Heart left ventricle (tissue), 16 donors: ENCODE data around the gene DYNLT5. TPM values are rescaled to one million over a fixed set of nuclear protein-coding genes. Genes with fewer than 3 reads are reported as not detected.

Source experiments
- ATAC-seq, 4 donors: fragments of 200-7000 bp; cut with Tn5 transposase; one replicate each; pipeline ENCODE4 v1.9.1; 2020 to 2022; ENCODE audit warnings: moderate library complexity in 4 of 4, mild to moderate bottlenecking in 3 of 4, moderate number of reproducible peaks in 1 of 4
- DNase-seq, 5 donors: peaks; one replicate each; pipeline ENCODE4 v3.0.0-alpha.2; 2020
- H3K27ac ChIP-seq, 12 donors: fragments of 200-600 bp; sonication (generic) in 4 of 12; one replicate each; pipeline versions ENCODE4 v1.5.0 to v1.8.0; 2016 to 2022; ENCODE audit warnings: mild to moderate bottlenecking in 2 of 12
- H3K27me3 ChIP-seq, 9 donors: fragments of 200-600 bp; sonication (generic) in 2 of 9; one replicate each; pipeline versions ENCODE4 v1.5.1 to v1.8.0; 2016 to 2022; ENCODE audit warnings: mild to moderate bottlenecking in 3 of 9
- H3K36me3 ChIP-seq, 9 donors: fragments of 200-600 bp; sonication (generic) in 2 of 9; one replicate each; pipeline versions ENCODE4 v1.5.0 to v1.8.0; 2018 to 2022; ENCODE audit warnings: mild to moderate bottlenecking in 2 of 9
- H3K4me1 ChIP-seq, 12 donors: fragments of 200-600 bp; sonication (generic) in 4 of 12; one replicate each; pipeline versions ENCODE4 v1.5.0 to v1.8.0; 2016 to 2022; ENCODE audit warnings: mild to moderate bottlenecking in 3 of 12
- H3K4me3 ChIP-seq, 12 donors: fragments of 200-600 bp; sonication (generic) in 4 of 12; one replicate each; pipeline versions ENCODE4 v1.5.0 to v1.8.0; 2017 to 2022; ENCODE audit warnings: mild to moderate bottlenecking in 9 of 12, moderate library complexity in 4 of 12
- H3K9me3 ChIP-seq, 12 donors: fragments of 200-600 bp; sonication (generic) in 4 of 12; one replicate each; pipeline versions ENCODE4 v1.5.0 to v1.8.0; 2016 to 2022; ENCODE audit warnings: mild to moderate bottlenecking in 1 of 12
- CTCF ChIP-seq, 12 donors: fragments of 200-600 bp; sonication (generic) in 4 of 12; IDR thresholded peaks; one replicate each; pipeline versions ENCODE4 v1.5.0 to v1.8.0; 2018 to 2022; ENCODE audit warnings: antibody characterized with exemption in 12 of 12, mild to moderate bottlenecking in 5 of 12
- POLR2A ChIP-seq, 2 donors: fragments of 450-650 bp; IDR thresholded peaks; one replicate each; pipeline ENCODE4 v1.6.1; 2017; ENCODE audit warnings: antibody characterized with exemption in 2 of 2, mild to moderate bottlenecking in 2 of 2, moderate library complexity in 2 of 2
- WGBS, 4 donors: extraction: QIAGEN DNeasy Blood & Tissue Kit in 2 of 4; methylation state at CpG; one replicate each; pipeline versions ENCODE4 v1.1.5 to v1.1.7; 2013 to 2018; 5-methylcytosine and 5-hydroxymethylcytosine counted together
- intact Hi-C, 10 donors: fragments of 100-400 bp; cut with DNase I; formaldehyde crosslinking; loops; one replicate each; pipeline versions ENCODE4 v1.11.1 to v1.14.2; 2022
- polyA plus RNA-seq, 2 donors: library from polyadenylated mRNA; stranded (reverse); fragments of 200-250 nt; gene quantifications; one replicate each; pipeline ENCODE4 v1.2.3, GENCODE V29; 2013
- total RNA-seq, 9 donors: library from RNA; depleted of rRNA in 2 of 9; stranded (reverse); fragments of >200 nt in 2 of 9; fragmentation: NEBNext Ultra II Directional in 3 of 9; extraction: Animal tissue kit (Norgen Biotek cat#: 25700) in 3 of 9; gene quantifications; one replicate each; pipeline versions ENCODE4 v1.1.0 to v1.2.4, GENCODE V29; 2016 to 2023
- donor health status: ischemic (EF 13 %, LVEDD 7.1; RV severe dilation, severe dysfunction).
- donor health status: healthy with polysubstance abuse.
- donor health status: DM: no; HTN: yes; CAD: no.
- donor health status: DM: no; HTN: no; CAD: no.
- donor health status: ischemic (EF 25% LVEDD 6.9; RV normal size, moderate dysfunction).
- donor health status: ischemic (EF 25% LVEDD 5.7; RV mildly dilated, moderate dysfunction).
- donor health status: healthy.
- donor health status: DM: yes; HTN: yes; CAD: no.
- donor health status: ischemic (EF 35%, LVEDD 5.7; RV mildly dilated, moderate dysfunction).
- donor health status: nonischemic (EF 11% LVEDD 7.7; RV severe dilation, severe dysfunction).
- donor health status: DM: yes; HTN: yes; CAD: no.
- donor health status: PGD.
- donor health status: ischemic (EF 29% LVEDD 5.4; RV normal size, mild dysfunction).
- donor health status: nonischemic (EF 23%, LVEDD 6.1; RV moderate dilation, normal function).

Gene DYNLT5
- total and polyA plus RNA-seq, 11 donors: 0.48 to 7.3 (median 1.8) TPM

GRCh38 chr1:66758241-66758755 is 6.0 kb downstream of the DYNLT5 start:
- H3K9me3 ChIP-seq: peaks cover 0 to 7% (median 0%) of the 10 kb centered on the region in 12 donors
- H3K27ac ChIP-seq: peak overlapping the region in 7 of 12 donors; percentile 11 to 61 (median 38)
- WGBS, 4 donors: 35 to 45% (median 40%) methylated on average over 1 of the region's 1 CpG
- peak; percentile 42 to 95 (median 72) for ATAC-seq
- intact Hi-C loops: loop anchor here in 1 of 10 donors (10.0 kb wide), 1 partner anchor 297 kb away; the partner anchor contains the start of gene SLC35D1
- peak in 1 of 5 donors; percentile 8 for DNase-seq
- peaks cover 0 to 21% (median 12%) of the 10 kb centered on the region in 12 donors for H3K4me1 ChIP-seq
- peaks cover 0 to 6% (median 0%) of the 10 kb centered on the region in 9 donors for H3K27me3 ChIP-seq
- TF ChIP-seq CTCF (IDR thresholded peaks at IDR 0.05): no peak
- TF ChIP-seq POLR2A (IDR thresholded peaks at IDR 0.05): no peak
- H3K36me3 ChIP-seq: no peaks in the 10 kb centered on the region
- no peak overlapping the region for H3K4me3 ChIP-seq

DNA sequence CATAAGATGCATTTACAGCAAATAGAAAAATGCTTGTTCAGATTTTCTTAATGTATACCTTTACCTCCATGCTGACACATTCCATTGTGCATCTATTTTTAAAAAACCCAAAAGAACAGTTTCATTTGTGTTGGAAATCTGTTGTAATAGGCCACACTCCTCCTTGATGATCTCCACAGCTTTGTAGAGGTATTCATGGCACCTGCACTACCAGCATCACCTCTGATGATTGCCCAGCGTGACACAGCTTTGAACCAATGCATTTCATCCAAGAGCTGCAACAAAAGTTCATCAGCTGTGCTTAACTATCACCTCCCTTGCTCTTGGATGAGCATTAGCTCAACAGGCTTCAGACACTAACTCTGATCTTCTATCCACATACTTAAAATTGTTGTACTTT is 8.2 kb downstream of the DYNLT5 start:
- ATAC-seq (no peak), DNase-seq (no peak)
- peaks cover 0 to 21% (median 12%) of the 10 kb centered on the region in 12 donors for H3K4me1 ChIP-seq
- H3K9me3 ChIP-seq: peaks cover 0 to 7% (median 0%) of the 10 kb centered on the region in 12 donors
- WGBS, 4 donors: 88 to 98% (median 95%) methylated on average over 1 of the region's 1 CpG
- intact Hi-C loops: loop anchor here in 9 of 10 donors (5.0 to 10.0 kb wide), 9 partner anchors 154 to 744 kb away; partner anchors contain the start of genes DNAI4 (in 3 of the 9), MIER1 (in 3 of the 9) and SLC35D1 (in 1 of the 9)
- H3K27me3 ChIP-seq: no peaks in the 10 kb centered on the region
- no peak overlapping the region for H3K27ac ChIP-seq
- H3K36me3 ChIP-seq: no peaks in the 10 kb centered on the region
- TF ChIP-seq POLR2A (IDR thresholded peaks at IDR 0.05) (no peak), CTCF (IDR thresholded peaks at IDR 0.05) (no peak)
- H3K4me3 ChIP-seq: no peak overlapping the region

GRCh38 chr1:66761221-66761620 is 9.0 kb downstream of the DYNLT5 start:
- 75 to 95% (median 88%) methylated on average over 2 of the region's 2 CpGs for WGBS, 4 donors
- no peaks in the 10 kb centered on the region for H3K27me3 ChIP-seq
- no peaks in the 10 kb centered on the region for H3K36me3 ChIP-seq
- intact Hi-C loops: loop anchor here in 9 of 10 donors (5.0 to 10.0 kb wide), 9 partner anchors 154 to 744 kb away; partner anchors contain the start of genes DNAI4 (in 3 of the 9), MIER1 (in 3 of the 9) and SLC35D1 (in 1 of the 9)
- TF ChIP-seq POLR2A (IDR thresholded peaks at IDR 0.05) (no peak), CTCF (IDR thresholded peaks at IDR 0.05) (no peak)
- DNase-seq (no peak), ATAC-seq (no peak)
- no peak overlapping the region for H3K27ac ChIP-seq
- peaks cover 0 to 21% (median 12%) of the 10 kb centered on the region in 12 donors for H3K4me1 ChIP-seq
- peaks cover 0 to 7% (median 0%) of the 10 kb centered on the region in 12 donors for H3K9me3 ChIP-seq
- H3K4me3 ChIP-seq: no peak overlapping the region

- Histone ChIP-seq H3K9me3 (peaks cover 0 to 7% (median 0%) of the 10 kb centered on the region in 12 donors), H3K4me3 (no peak overlapping the region), H3K4me1 (peaks cover 0 to 4% (median 0%) of the 10 kb centered on the region in 12 donors), H3K36me3 (no peaks in the 10 kb centered on the region), H3K27me3 (no peaks in the 10 kb centered on the region), H3K27ac (no peak overlapping the region)
- intact Hi-C loops: loop anchor here (1.0 to 10.0 kb wide), 12 partner anchors 150 to 740 kb away; partner anchors contain the start of genes DNAI4 (in 3 of the 10), MIER1 (in 3 of the 10) and SLC35D1 (in 1 of the 10)
- TF ChIP-seq POLR2A (IDR thresholded peaks at IDR 0.05) (no peak), CTCF (IDR thresholded peaks at IDR 0.05) (peak; percentile 62 to 84 (median 78))
- 16 to 21% (median 18%) methylated on average over 3 of the region's 3 CpGs for WGBS, 4 donors
- ATAC-seq: peak in 1 of 4 donors; percentile 52
- peak in 2 of 5 donors; percentile 18 to 21 for DNase-seq
Measured at GRCh38 chr1:66764994-66765578, 12.8 kb downstream of the DYNLT5 start.
